ENCODE results near the gene CYCS. TPM values are rescaled to one million over a fixed set of nuclear protein-coding genes. Genes with fewer than 3 reads are reported as not detected.

The CYCS gene
- 101 and 120 TPM in 2 replicates for total RNA-seq (2021)
- percentile 99 among the genes with signal in this experiment for Bru-seq, nascent RNA
- percentile 99 among the genes with signal in this experiment for BruChase-seq, experiment 1, labeled RNA remaining after a 2-hour chase
- BruChase-seq, experiment 2, labeled RNA remaining after a 6-hour chase: percentile 100 among the genes with signal in this experiment
- long read RNA-seq, full-length matches to known transcripts: 291 of 298 reads
- long read RNA-seq, partial matches to known transcripts: 3 of 298 reads
- long read RNA-seq, other reads (novel, unspliced or antisense): 4 of 298 reads

DNA sequence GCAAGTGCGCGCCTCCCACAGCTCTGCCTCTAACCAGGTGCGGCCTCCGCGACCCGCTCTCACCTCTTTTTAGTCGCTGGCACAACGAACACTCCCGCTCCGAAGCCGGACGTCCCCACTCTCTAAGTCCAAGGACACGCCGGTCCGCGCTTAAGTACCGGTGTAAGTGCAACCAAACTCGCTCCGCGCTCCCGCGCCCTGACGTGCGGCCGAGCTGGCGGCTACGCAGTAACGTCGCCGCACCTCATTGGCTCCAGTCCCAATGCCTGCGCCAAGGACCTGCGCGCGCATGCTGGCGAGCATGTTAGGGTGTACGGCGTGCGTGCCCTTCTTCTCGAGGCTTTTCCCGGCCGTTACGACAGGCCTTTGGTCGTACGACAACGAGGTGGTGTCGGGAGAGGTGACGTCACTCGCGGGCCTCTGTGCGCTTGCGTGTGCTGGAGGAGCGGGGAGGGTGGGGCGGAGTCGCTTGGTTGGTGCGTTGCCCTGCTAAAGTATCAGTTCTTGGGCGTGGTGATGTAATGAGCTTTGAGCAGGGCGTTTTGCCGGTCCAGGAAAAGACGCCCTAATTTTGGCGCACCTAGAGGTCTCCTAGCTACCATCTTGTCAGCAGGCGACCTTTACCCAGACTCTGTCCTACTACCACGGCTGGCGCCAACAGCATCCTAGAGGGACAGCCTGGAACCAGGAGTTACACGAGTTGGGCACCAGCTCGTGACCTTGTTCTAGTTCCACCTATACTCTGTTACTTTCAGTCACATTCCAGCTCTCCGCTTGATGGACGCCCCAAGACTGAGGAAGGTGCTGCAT lies at the start of gene CYCS:
TSS of gene CYCS (minus strand) at position 124 of the 810 bp plus-strand sequence. CDS start 1,141 bp downstream, outside the sequence.
- H3K4me3 ChIP-seq: peak within 1 kb of the TSS; percentile 66
- TF ChIP-seq, protein P1, sequence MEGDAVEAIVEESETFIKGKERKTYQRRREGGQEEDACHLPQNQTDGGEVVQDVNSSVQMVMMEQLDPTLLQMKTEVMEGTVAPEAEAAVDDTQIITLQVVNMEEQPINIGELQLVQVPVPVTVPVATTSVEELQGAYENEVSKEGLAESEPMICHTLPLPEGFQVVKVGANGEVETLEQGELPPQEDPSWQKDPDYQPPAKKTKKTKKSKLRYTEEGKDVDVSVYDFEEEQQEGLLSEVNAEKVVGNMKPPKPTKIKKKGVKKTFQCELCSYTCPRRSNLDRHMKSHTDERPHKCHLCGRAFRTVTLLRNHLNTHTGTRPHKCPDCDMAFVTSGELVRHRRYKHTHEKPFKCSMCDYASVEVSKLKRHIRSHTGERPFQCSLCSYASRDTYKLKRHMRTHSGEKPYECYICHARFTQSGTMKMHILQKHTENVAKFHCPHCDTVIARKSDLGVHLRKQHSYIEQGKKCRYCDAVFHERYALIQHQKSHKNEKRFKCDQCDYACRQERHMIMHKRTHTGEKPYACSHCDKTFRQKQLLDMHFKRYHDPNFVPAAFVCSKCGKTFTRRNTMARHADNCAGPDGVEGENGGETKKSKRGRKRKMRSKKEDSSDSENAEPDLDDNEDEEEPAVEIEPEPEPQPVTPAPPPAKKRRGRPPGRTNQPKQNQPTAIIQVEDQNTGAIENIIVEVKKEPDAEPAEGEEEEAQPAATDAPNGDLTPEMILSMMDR (conservative IDR thresholded peaks at IDR 0.05): no peak
- no peak for TF ChIP-seq EZH2 (IDR thresholded peaks at IDR 0.05; ENCODE audit: low read depth)
- no peaks in the 10 kb centered on the region for H3K9me3 ChIP-seq (ENCODE audit: insufficient read depth, low read depth)
- peak; percentile 100 for DNase-seq
- H3K4me2 ChIP-seq: peak within 1 kb of the TSS; percentile 88
- TSS peak; percentile 99 for BruUV-seq (replicated peaks)
- peaks cover 35% of the 10 kb centered on the region for H3K36me3 ChIP-seq (ENCODE audit: low read depth)
- H3K79me2 ChIP-seq (ENCODE audit: low read depth): peaks cover 37% of the 10 kb centered on the region
- no peaks in the 10 kb centered on the region for H3K9me2 ChIP-seq (ENCODE audit: insufficient read depth)
- peaks cover 21% of the 10 kb centered on the region; the same call in 1 of the 2 replicates for H3K4me1 ChIP-seq (replicated peaks; ENCODE audit: insufficient read depth)
- peak within 1 kb of the TSS; percentile 66 for H3K27ac ChIP-seq
- CTCF ChIA-PET: interaction anchor here (0.6 to 1.0 kb wide), 7 partner anchors 24 to 1767 kb away, joined by 3 to 17 read pairs (median 7); no protein-coding TSS in a partner anchor
- peak within 1 kb of the TSS; percentile 90 for H2AFZ ChIP-seq
- H3K27me3 ChIP-seq (ENCODE audit: insufficient read depth, low read depth): peaks cover 21% of the 10 kb centered on the region
- intact Hi-C loops (cut with micrococcal nuclease; ENCODE audit: unreplicated experiment): loop anchor here (10.0 kb wide), 1 partner anchor 551 kb away; the partner anchor contains the start of gene PALS2
- POLR2A ChIA-PET (ENCODE audit: unreplicated experiment): interaction anchor here (0.6 to 0.8 kb wide), 14 partner anchors 26 to 1826 kb away, joined by 3 to 18 read pairs (median 4); partner anchors contain the start of genes MALSU1 and OSBPL3
- peaks cover 36% of the 10 kb centered on the region for H3F3A ChIP-seq (ENCODE audit: insufficient read depth, low read depth)
- H4K20me1 ChIP-seq (ENCODE audit: insufficient read depth): peaks cover 38% of the 10 kb centered on the region

DNA sequence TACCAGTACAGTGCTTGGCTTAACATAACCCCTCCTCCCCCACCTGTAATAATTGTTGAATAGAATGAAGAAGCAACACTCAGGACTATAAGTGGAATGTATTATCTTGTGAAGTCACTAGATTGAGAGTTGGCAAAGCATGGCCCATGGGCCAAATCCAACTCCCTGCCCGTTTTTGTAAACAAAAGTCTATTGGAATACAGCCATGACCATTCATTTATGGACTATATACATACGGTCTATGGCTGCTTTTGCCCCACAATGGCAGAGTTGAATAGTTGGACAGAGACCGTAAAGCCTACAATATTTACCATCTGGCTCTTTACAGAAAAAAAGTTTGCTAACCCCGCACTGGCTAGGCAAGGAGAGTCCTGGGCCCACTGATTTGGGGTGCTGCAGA lies 48.1 kb upstream of the CYCS start:
- DNase-seq: no peak
- POLR2A ChIA-PET (ENCODE audit: unreplicated experiment): no interaction called here
- no peak overlapping the region for H2AFZ ChIP-seq

DNA sequence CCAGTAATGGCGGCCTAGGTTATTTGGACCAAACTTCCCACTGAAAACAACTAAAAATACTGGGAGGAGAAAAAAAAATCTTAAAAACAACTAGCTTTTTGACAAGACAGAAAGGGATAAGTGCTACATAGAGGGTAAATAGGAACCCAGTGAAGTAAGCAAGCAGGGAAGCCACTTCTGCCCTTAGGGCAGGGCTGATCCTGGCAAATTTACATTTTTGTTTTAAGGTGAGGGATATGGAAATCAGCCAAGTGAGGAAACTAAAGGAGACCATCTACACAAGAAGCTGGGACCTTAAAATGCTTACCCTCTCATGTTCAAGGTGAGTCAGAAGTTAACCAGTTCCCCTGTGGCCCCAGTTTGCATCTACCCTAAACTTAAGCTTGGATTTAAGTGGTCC lies 46.5 kb upstream of the CYCS start:
- Histone ChIP-seq H4K20me1 (ENCODE audit: insufficient read depth) (no peaks in the 10 kb centered on the region), H2AFZ (no peak overlapping the region), H3K27me3 (ENCODE audit: insufficient read depth, low read depth) (peaks cover 28% of the 10 kb centered on the region; the same call in 1 of the 2 replicates), H3K4me1 (replicated peaks; ENCODE audit: insufficient read depth) (no peaks in the 10 kb centered on the region), H3K4me2 (no peak overlapping the region), H3K9me2 (ENCODE audit: insufficient read depth) (no peaks in the 10 kb centered on the region), H3K4me3 (no peak overlapping the region), H3K9me3 (ENCODE audit: insufficient read depth, low read depth) (no peaks in the 10 kb centered on the region), H3F3A (ENCODE audit: insufficient read depth, low read depth) (no peaks in the 10 kb centered on the region), H3K27ac (no peak overlapping the region), H3K79me2 (ENCODE audit: low read depth) (no peaks in the 10 kb centered on the region), H3K36me3 (ENCODE audit: low read depth) (no peaks in the 10 kb centered on the region)
- CTCF ChIA-PET: no interaction called here
- TF ChIP-seq EZH2 (IDR thresholded peaks at IDR 0.05; ENCODE audit: low read depth): no peak
- TF ChIP-seq, protein P1 (conservative IDR thresholded peaks at IDR 0.05): no peak
- intact Hi-C loops (cut with micrococcal nuclease; ENCODE audit: unreplicated experiment): no loop called here
- POLR2A ChIA-PET (ENCODE audit: unreplicated experiment): no interaction called here
- DNase-seq: no peak
- BruUV-seq (replicated peaks): no TSS peak

More for the DNA sequence above, 48.1 kb upstream of the CYCS start:
- intact Hi-C loops (cut with micrococcal nuclease; ENCODE audit: unreplicated experiment): no loop called here
- Histone ChIP-seq H3K9me3 (ENCODE audit: insufficient read depth, low read depth) (no peaks in the 10 kb centered on the region), H3K27me3 (ENCODE audit: insufficient read depth, low read depth) (peaks cover 34% of the 10 kb centered on the region; the same call in 1 of the 2 replicates), H3K27ac (no peak overlapping the region), H3K4me3 (no peak overlapping the region), H3K9me2 (ENCODE audit: insufficient read depth) (no peaks in the 10 kb centered on the region), H3K36me3 (ENCODE audit: low read depth) (no peaks in the 10 kb centered on the region), H3F3A (ENCODE audit: insufficient read depth, low read depth) (no peaks in the 10 kb centered on the region), H4K20me1 (ENCODE audit: insufficient read depth) (no peaks in the 10 kb centered on the region), H3K4me1 (replicated peaks; ENCODE audit: insufficient read depth) (no peaks in the 10 kb centered on the region), H3K79me2 (ENCODE audit: low read depth) (no peaks in the 10 kb centered on the region), H3K4me2 (no peak overlapping the region)
- TF ChIP-seq, protein P1 (conservative IDR thresholded peaks at IDR 0.05): no peak
- no peak for TF ChIP-seq EZH2 (IDR thresholded peaks at IDR 0.05; ENCODE audit: low read depth)
- CTCF ChIA-PET: no interaction called here
- no TSS peak for BruUV-seq (replicated peaks)

All from PC-9 (cell line).